Keratinocyte (primary cell): ENCODE results near the gene FBXO42.

Source experiments
- EZH2 ChIP-seq: IDR thresholded peaks from one replicate; pipeline ENCODE4 v1.6.1; 2012; ENCODE audit warnings: inconsistent platforms, mild to moderate bottlenecking, low read length, moderate library complexity
- TF ChIP-seq, protein P1 (sequence below), 3 experiments: IDR thresholded peaks in 1 of 3; conservative IDR thresholded peaks in 1 of 3; optimal IDR thresholded peaks in 1 of 3; 2 replicates in 2 of 3; 3 replicates in 1 of 3; pipeline versions ENCODE3 to v1.5.1; 2011; ENCODE audit warnings: low read length in 3 of 3, mild to moderate bottlenecking in 3 of 3, moderate library complexity in 2 of 3, control low read depth in 1 of 3, inconsistent platforms in 1 of 3; ENCODE audit not compliant: insufficient read depth in 2 of 3; ENCODE audit errors: extremely low read depth in 1 of 3

DNA sequence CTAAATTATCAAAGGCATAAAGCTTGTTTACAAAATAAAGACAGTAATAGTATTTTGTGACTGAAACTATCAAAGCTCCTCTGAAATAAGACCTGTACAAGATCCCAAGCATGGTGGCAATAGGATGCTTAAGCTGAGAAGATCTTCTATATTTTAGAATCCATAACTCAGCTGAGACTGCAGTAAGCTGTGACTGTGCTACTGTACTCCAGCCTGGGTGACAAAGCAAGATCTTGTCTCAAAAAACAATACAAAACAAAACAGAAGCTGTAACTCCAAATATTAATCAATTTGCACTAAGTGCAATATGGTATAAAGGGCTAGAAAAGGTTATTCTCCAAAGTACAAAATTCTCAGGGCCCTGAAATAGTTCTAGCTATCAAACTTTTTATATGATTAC, 59.5 kb downstream of the FBXO42 start:
- TF ChIP-seq, protein P1, sequence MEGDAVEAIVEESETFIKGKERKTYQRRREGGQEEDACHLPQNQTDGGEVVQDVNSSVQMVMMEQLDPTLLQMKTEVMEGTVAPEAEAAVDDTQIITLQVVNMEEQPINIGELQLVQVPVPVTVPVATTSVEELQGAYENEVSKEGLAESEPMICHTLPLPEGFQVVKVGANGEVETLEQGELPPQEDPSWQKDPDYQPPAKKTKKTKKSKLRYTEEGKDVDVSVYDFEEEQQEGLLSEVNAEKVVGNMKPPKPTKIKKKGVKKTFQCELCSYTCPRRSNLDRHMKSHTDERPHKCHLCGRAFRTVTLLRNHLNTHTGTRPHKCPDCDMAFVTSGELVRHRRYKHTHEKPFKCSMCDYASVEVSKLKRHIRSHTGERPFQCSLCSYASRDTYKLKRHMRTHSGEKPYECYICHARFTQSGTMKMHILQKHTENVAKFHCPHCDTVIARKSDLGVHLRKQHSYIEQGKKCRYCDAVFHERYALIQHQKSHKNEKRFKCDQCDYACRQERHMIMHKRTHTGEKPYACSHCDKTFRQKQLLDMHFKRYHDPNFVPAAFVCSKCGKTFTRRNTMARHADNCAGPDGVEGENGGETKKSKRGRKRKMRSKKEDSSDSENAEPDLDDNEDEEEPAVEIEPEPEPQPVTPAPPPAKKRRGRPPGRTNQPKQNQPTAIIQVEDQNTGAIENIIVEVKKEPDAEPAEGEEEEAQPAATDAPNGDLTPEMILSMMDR (optimal IDR thresholded peaks at IDR 0.05 in 1 of 3, IDR thresholded peaks at IDR 0.05 in 1 of 3, conservative IDR thresholded peaks at IDR 0.05 in 1 of 3; ENCODE audit: extremely low read depth in 1 of 3, insufficient read depth in 2 of 3, low read length in 3 of 3): no peak
- TF ChIP-seq EZH2: no peak
